Pancreas (tissue), 10 donors: Measurements from ENCODE around the gene NKX6-1. TPM values are rescaled to one million over a fixed set of nuclear protein-coding genes. Genes with fewer than 3 reads are reported as not detected.

ENCODE experiments used
- ATAC-seq, 4 donors: fragments of 200-7000 bp; cut with Tn5 transposase; one replicate each; pipeline versions ENCODE4 v1.8.0 to v1.9.1; 2020; ENCODE audit warnings: mild to moderate bottlenecking in 4 of 4, moderate library complexity in 4 of 4
- DNase-seq, 6 donors: peaks; one replicate each; pipeline ENCODE4 v3.0.0-alpha.2; 2020
- FAIRE-seq: peaks from 2 replicates; lab custom pipeline; 2012; peaks lifted over from hg19 to GRCh38; lab: Jason Lieb, UNC
- H3K27ac ChIP-seq, 4 donors: fragments of 200-600 bp; sonication (generic); 1 replicate in 3 of 4; 2 replicates in 1 of 4; pipeline versions ENCODE4 v1.5.0 to v1.8.0; 2020
- H3K27me3 ChIP-seq, 4 donors: fragments of 200-600 bp; one replicate each; pipeline ENCODE4 v1.8.0; 2021
- H3K36me3 ChIP-seq, 3 donors: fragments of 200-600 bp; sonication (generic) in 1 of 3; one replicate each; pipeline versions ENCODE4 v1.5.0 to v1.8.0; 2020 to 2021
- H3K4me1 ChIP-seq, 3 donors: fragments of 200-600 bp; one replicate each; pipeline ENCODE4 v1.8.0; 2021
- H3K4me3 ChIP-seq, 4 donors: fragments of 200-600 bp; sonication (generic) in 2 of 4; one replicate each; pipeline versions ENCODE4 v1.5.0 to v1.8.0; 2020 to 2021
- H3K9me3 ChIP-seq, 4 donors: fragments of 200-600 bp; one replicate each; pipeline ENCODE4 v1.8.0; 2021
- WGBS, 2 donors: extraction: QIAGEN DNeasy Blood & Tissue Kit; methylation state at CpG; one replicate each; pipeline ENCODE4 v1.1.7; 2013; 5-methylcytosine and 5-hydroxymethylcytosine counted together
- intact Hi-C, 3 donors: fragments of 100-400 bp; cut with DNase I; formaldehyde crosslinking; loops; one replicate each; pipeline versions ENCODE4 v1.11.1 to v1.14.2; 2022
- polyA plus RNA-seq, 2 donors: library from polyadenylated mRNA; stranded (reverse); fragments of 200-250 nt; gene quantifications; one replicate each; pipeline ENCODE4 v1.2.3, GENCODE V29; 2013
- total RNA-seq, 6 donors: library from RNA; stranded (reverse); fragmentation: NEBNext Ultra II Directional in 4 of 6; extraction: Animal tissue kit (Norgen Biotek cat#: 25700) in 4 of 6; gene quantifications; one replicate each; pipeline versions ENCODE4 v1.2.1 to v1.2.4, GENCODE V29; 2021 to 2023
- TF ChIP-seq, protein P1 (sequence below), 4 donors: fragments of 200-600 bp; sonication (generic) in 3 of 4; IDR thresholded peaks; one replicate each; pipeline versions ENCODE4 v1.5.0 to v1.8.0; 2021; ENCODE audit warnings: antibody characterized with exemption in 4 of 4
- donor health status: healthy with polysubstance abuse.
- donor health status: DM: no; HTN: no; CAD: no; lungs with moderate emphysema.
- donor health status: DM: no; HTN: no; CAD: no.
- donor health status: control.
- donor health status: control.
- donor health status: Bipolar disorder and iron deficiency.
- donor health status: DM: yes; HTN: yes; CAD: no.
- donor health status: DM: no; HTN: no; CAD: no.
- donor health status: DM: no; HTN: no; CAD: no.
- donor health status: DM: yes; HTN: yes; CAD: no.

The NKX6-1 gene
- total and polyA plus RNA-seq, 8 donors, result 3.1 to 19.2 (median 7.4) TPM

DNA sequence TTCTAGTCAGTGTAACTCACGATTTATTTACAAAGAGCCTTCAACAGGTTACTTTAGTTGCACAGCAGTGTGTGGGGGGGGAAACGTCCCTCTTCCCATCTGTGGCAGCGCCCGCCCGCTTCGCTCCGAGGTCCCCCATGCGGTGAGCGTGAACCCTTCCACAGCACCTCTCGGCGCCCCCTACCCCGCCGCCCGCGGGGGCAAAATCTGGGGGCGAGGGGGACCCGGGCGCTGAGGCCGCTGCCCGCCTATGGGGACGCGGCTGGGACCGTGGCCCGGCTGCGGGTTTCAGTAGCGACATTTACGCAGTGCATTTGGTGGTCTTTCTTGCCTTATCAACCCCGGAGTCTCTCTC is 6.4 kb downstream of the NKX6-1 start:
- H3K9me3 ChIP-seq, result no peaks in the 10 kb centered on the region
- H3K4me3 ChIP-seq, result peak overlapping the region in 2 of 4 donors; percentile 23 to 33
- H3K27me3 ChIP-seq, result peaks cover 0 to 8% (median 2%) of the 10 kb centered on the region in 4 donors
- H3K27ac ChIP-seq, result peak overlapping the region; percentile 33 to 67 (median 62)
- TF ChIP-seq, protein P1, sequence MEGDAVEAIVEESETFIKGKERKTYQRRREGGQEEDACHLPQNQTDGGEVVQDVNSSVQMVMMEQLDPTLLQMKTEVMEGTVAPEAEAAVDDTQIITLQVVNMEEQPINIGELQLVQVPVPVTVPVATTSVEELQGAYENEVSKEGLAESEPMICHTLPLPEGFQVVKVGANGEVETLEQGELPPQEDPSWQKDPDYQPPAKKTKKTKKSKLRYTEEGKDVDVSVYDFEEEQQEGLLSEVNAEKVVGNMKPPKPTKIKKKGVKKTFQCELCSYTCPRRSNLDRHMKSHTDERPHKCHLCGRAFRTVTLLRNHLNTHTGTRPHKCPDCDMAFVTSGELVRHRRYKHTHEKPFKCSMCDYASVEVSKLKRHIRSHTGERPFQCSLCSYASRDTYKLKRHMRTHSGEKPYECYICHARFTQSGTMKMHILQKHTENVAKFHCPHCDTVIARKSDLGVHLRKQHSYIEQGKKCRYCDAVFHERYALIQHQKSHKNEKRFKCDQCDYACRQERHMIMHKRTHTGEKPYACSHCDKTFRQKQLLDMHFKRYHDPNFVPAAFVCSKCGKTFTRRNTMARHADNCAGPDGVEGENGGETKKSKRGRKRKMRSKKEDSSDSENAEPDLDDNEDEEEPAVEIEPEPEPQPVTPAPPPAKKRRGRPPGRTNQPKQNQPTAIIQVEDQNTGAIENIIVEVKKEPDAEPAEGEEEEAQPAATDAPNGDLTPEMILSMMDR (IDR thresholded peaks at IDR 0.05), result no peak
- no peak for ATAC-seq
- H3K36me3 ChIP-seq, result no peaks in the 10 kb centered on the region
- peak in 2 of 6 donors; percentile 48 to 58 for DNase-seq
- WGBS, 2 donors, result 23 to 24% methylated on average over 24 to 28 of the region's 28 CpGs
- FAIRE-seq, result no peak
- intact Hi-C loops, result no loop called here
- peaks cover 0 to 3% (median 0%) of the 10 kb centered on the region in 3 donors for H3K4me1 ChIP-seq

DNA sequence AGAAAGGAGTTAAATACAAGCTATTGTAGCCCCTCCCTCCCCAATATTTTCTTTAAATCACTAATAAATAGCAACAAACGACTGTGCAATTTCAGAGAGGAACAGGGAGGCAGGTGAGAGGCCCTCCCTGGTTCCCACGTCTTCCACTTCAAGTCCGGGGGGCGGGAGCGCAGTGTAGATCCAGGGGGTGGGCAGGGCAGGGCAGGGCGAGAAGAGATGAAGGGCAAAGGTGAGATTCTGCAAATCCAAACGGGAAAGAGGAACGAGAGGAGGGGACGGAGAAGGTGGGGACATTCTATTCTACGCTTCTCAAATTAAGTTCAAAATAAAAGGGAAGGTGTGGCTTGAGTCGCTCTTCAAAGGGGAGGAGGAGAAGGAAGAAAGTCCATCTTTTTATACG is 6.8 kb downstream of the NKX6-1 start:
- intact Hi-C loops, result no loop called here
- Histone ChIP-seq H3K27ac (no peak overlapping the region), H3K4me1 (peaks cover 0 to 3% (median 0%) of the 10 kb centered on the region in 3 donors), H3K4me3 (no peak overlapping the region), H3K27me3 (peaks cover 0 to 8% (median 2%) of the 10 kb centered on the region in 4 donors), H3K9me3 (no peaks in the 10 kb centered on the region), H3K36me3 (no peaks in the 10 kb centered on the region)
- no peak for ATAC-seq
- WGBS, 2 donors, result 39 to 40% methylated on average over 12 of the region's 12 CpGs
- FAIRE-seq, result no peak
- TF ChIP-seq, protein P1 (IDR thresholded peaks at IDR 0.05), result no peak
- DNase-seq, result no peak

DNA sequence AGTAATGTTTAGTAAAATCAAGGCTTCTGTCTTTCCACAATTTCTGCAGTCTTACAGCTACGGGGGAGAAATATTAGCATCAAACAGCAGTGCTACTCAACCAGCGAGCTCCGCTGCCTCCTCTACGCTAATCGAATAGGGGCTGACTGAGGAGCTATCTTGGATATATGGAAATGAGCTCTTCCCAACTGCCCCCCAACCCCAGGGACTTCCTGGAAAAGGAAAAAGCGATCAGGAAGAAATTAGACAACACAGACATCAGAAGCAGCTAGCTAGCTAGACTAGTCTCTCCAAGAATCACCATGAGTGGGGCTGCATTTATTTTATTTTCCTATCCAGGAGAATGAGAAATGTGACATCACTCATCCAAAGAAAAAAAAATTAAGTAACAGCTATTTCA is 7.6 kb downstream of the NKX6-1 start:
- intact Hi-C loops, result no loop called here
- DNase-seq (no peak), ATAC-seq (no peak), FAIRE-seq (no peak)
- Histone ChIP-seq H3K9me3 (no peaks in the 10 kb centered on the region), H3K27ac (no peak overlapping the region), H3K27me3 (peaks cover 0 to 8% (median 2%) of the 10 kb centered on the region in 4 donors), H3K36me3 (no peaks in the 10 kb centered on the region), H3K4me1 (peaks cover 0 to 3% (median 0%) of the 10 kb centered on the region in 3 donors), H3K4me3 (no peak overlapping the region)
- 77% methylated on average over 6 of the region's 6 CpGs for WGBS, 2 donors
- TF ChIP-seq, protein P1 (IDR thresholded peaks at IDR 0.05), result no peak

DNA sequence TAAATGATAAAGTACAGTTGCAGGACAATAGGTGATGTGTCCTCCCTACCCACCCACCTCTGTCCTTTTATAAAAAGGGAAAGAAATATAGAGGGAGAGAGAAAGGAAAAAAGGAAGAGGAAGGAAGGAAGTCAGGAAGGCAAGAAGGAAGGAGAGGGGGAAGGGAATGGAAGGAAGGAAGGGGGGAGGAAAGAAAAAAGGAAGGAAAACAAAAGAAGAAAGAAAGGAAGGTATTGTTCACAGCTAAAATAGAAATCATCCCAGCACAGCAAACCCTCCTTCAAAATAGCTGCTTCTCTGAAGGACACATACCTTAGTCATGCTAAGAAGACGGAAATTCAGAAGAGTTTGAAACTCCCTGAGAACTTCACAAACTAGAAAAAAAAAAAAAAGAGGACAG is 8.4 kb downstream of the NKX6-1 start:
- Histone ChIP-seq H3K36me3 (no peaks in the 10 kb centered on the region), H3K4me1 (peaks cover 0 to 3% (median 0%) of the 10 kb centered on the region in 3 donors), H3K9me3 (no peaks in the 10 kb centered on the region), H3K4me3 (no peak overlapping the region), H3K27me3 (peaks cover 0 to 8% (median 2%) of the 10 kb centered on the region in 4 donors), H3K27ac (no peak overlapping the region)
- FAIRE-seq (no peak), DNase-seq (no peak), ATAC-seq (no peak)
- intact Hi-C loops, result no loop called here
- TF ChIP-seq, protein P1 (IDR thresholded peaks at IDR 0.05), result no peak
- 72 to 90% methylated on average over 1 of the region's 1 CpG for WGBS, 2 donors

DNA sequence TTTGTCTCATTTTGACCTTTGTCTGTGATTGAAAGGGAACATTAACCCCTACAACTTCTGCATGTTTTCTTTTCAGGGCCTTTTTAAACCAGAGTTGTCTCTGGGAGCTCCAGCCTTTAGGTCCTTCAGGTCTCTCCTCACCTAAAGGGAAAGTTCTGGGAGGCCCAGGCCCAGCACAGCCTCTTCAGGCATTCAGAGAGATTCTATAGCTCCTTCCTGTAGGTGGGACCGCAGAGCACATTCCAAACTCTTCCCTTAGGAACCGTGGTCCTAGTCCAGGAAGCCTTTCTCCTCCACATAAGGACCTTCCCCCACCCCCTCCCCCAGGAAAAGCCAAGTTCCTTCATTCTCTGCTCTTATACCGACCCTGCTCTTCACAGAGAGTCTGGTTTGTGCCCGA is 14.9 kb downstream of the NKX6-1 start:
- no peaks in the 10 kb centered on the region for H3K27me3 ChIP-seq
- no peak for FAIRE-seq
- no peak overlapping the region for H3K27ac ChIP-seq
- no peak for ATAC-seq
- H3K36me3 ChIP-seq, result no peaks in the 10 kb centered on the region
- DNase-seq, result no peak
- H3K4me1 ChIP-seq, result no peaks in the 10 kb centered on the region
- H3K9me3 ChIP-seq, result no peaks in the 10 kb centered on the region
- H3K4me3 ChIP-seq, result no peak overlapping the region
- TF ChIP-seq, protein P1 (IDR thresholded peaks at IDR 0.05), result no peak
- intact Hi-C loops, result no loop called here
- 62 to 66% methylated on average over 4 of the region's 4 CpGs for WGBS, 2 donors
